Measurements from ENCODE around the gene UBE2E3.

Gene UBE2E3

GRCh38 chr2:181041661-181042060 lies 61.3 kb downstream of the UBE2E3 start:
- Histone ChIP-seq H3K4me3 (ENCODE audit: low read depth, low read length) (no peak overlapping the region), H3K4me2 (ENCODE audit: low read length) (no peak overlapping the region), H2AFZ (no peak overlapping the region), H3K4me1 (peaks cover 3% of the 10 kb centered on the region), H3K27me3 (ENCODE audit: control insufficient read depth, insufficient read depth, low read length) (no peaks in the 10 kb centered on the region), H3K27ac (no peak overlapping the region), H3K79me2 (peaks cover 12% of the 10 kb centered on the region), H3K9ac (no peak overlapping the region), H3K36me3 (ENCODE audit: control insufficient read depth, insufficient read depth, low read length) (no peaks in the 10 kb centered on the region), H3K9me3 (ENCODE audit: control insufficient read depth, low read length) (no peaks in the 10 kb centered on the region)
- TF ChIP-seq CTCF (IDR thresholded peaks at IDR 0.05): no peak

DNA sequence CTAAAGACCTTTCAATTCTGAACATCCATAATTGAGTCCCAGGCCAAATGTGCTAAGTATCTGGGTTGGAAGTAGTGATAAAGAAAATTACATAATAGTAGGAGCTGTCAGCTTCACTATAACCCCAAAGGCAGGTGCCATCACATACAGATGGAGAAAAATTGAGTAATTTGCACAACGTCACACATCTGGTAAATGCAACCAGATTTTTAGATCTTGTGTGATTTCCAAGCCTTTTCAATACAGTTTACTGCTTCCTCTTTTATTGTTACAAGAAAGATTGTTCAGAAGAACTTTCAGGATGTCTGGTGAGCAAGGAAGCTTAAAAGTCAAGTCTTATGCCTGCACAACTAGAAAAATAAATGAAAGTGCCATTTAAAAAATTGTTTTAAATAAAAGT lies 62.3 kb downstream of the UBE2E3 start:
- no peaks in the 10 kb centered on the region for H3K36me3 ChIP-seq (ENCODE audit: control insufficient read depth, insufficient read depth, low read length)
- no peak overlapping the region for H2AFZ ChIP-seq
- no peak overlapping the region for H3K27ac ChIP-seq
- peaks cover 3% of the 10 kb centered on the region for H3K4me1 ChIP-seq
- no peak overlapping the region for H3K9ac ChIP-seq
- H3K9me3 ChIP-seq (ENCODE audit: control insufficient read depth, low read length): no peaks in the 10 kb centered on the region
- TF ChIP-seq CTCF (IDR thresholded peaks at IDR 0.05): no peak
- H3K79me2 ChIP-seq: peaks cover 7% of the 10 kb centered on the region
- H3K27me3 ChIP-seq (ENCODE audit: control insufficient read depth, insufficient read depth, low read length): no peaks in the 10 kb centered on the region
- H3K4me3 ChIP-seq (ENCODE audit: low read depth, low read length): no peak overlapping the region
- no peak overlapping the region for H3K4me2 ChIP-seq (ENCODE audit: low read length)

- Histone ChIP-seq H3K4me1 (peaks cover 2% of the 10 kb centered on the region), H3K79me2 (peaks cover 5% of the 10 kb centered on the region), H3K4me2 (ENCODE audit: low read length) (no peak overlapping the region), H3K36me3 (ENCODE audit: control insufficient read depth, insufficient read depth, low read length) (no peaks in the 10 kb centered on the region), H3K27ac (no peak overlapping the region), H3K4me3 (ENCODE audit: low read depth, low read length) (no peak overlapping the region), H3K27me3 (ENCODE audit: control insufficient read depth, insufficient read depth, low read length) (no peaks in the 10 kb centered on the region), H3K9ac (no peak overlapping the region), H2AFZ (no peak overlapping the region), H3K9me3 (ENCODE audit: control insufficient read depth, low read length) (no peaks in the 10 kb centered on the region)
- TF ChIP-seq CTCF (IDR thresholded peaks at IDR 0.05): no peak
These were observed 66.4 kb downstream of the UBE2E3 start for GRCh38 chr2:181046833-181047232.

- H3K36me3 ChIP-seq (ENCODE audit: control insufficient read depth, insufficient read depth, low read length): no peaks in the 10 kb centered on the region
- H3K9me3 ChIP-seq (ENCODE audit: control insufficient read depth, low read length): no peaks in the 10 kb centered on the region
- no peak for TF ChIP-seq CTCF (IDR thresholded peaks at IDR 0.05)
- H3K4me2 ChIP-seq (ENCODE audit: low read length): no peak overlapping the region
- H2AFZ ChIP-seq: no peak overlapping the region
- H3K9ac ChIP-seq: no peak overlapping the region
- no peaks in the 10 kb centered on the region for H3K4me1 ChIP-seq
- H3K79me2 ChIP-seq: no peaks in the 10 kb centered on the region
- H3K27ac ChIP-seq: no peak overlapping the region
- no peaks in the 10 kb centered on the region for H3K27me3 ChIP-seq (ENCODE audit: control insufficient read depth, insufficient read depth, low read length)
- no peak overlapping the region for H3K4me3 ChIP-seq (ENCODE audit: low read depth, low read length)
These were observed 67.4 kb downstream of the UBE2E3 start for GRCh38 chr2:181047829-181048228.

DNA sequence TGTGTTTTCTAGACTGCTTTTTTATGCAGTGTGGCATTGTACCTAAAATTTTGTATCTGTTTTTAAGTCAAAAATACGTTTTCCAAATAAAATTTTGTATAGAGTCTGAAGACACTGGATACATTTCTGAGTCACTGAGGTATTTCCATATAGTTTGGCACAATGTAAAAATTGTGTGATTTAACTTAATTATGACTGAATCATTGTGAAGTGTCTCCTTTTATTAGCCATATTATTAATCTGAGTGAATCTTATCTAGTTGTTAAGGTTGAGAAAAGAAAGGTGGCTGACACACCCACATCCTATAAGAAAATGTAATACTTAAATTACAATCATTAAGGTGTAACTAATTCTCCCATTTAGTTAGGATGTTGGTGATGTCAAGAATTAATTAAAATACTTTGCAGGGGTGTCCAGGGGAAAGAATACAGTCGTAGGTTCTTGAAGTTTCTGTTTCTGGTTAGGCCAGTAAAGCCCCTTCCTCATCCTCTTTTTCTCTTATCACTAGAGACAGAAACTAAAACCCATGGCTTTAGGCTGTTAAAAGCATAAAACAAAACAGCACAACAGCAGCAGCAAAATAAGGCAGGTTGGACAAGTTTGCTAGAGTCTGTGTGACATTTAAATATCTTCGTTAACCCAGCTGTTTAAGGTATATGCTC lies 71.6 kb downstream of the UBE2E3 start:
- Histone ChIP-seq H3K36me3 (ENCODE audit: control insufficient read depth, insufficient read depth, low read length) (no peaks in the 10 kb centered on the region), H3K4me1 (peaks cover 6% of the 10 kb centered on the region), H3K9me3 (ENCODE audit: control insufficient read depth, low read length) (no peaks in the 10 kb centered on the region), H3K4me3 (ENCODE audit: low read depth, low read length) (no peak overlapping the region), H3K9ac (no peak overlapping the region), H3K79me2 (no peaks in the 10 kb centered on the region), H3K27ac (no peak overlapping the region), H3K4me2 (ENCODE audit: low read length) (no peak overlapping the region), H3K27me3 (ENCODE audit: control insufficient read depth, insufficient read depth, low read length) (no peaks in the 10 kb centered on the region), H2AFZ (no peak overlapping the region)
- TF ChIP-seq CTCF (IDR thresholded peaks at IDR 0.05): no peak
